H9 (cell line): ENCODE data around the gene ATP6V0B. TPM values are rescaled to one million over a fixed set of nuclear protein-coding genes. Genes with fewer than 3 reads are reported as not detected.

Source experiments
- DNase-seq: peaks from one replicate; pipeline ENCODE4 v3.0.0-alpha.2; 2017
- H2AFZ ChIP-seq: one replicate; pipeline ENCODE4 v1.6.1; 2013; ENCODE audit warnings: mild to moderate bottlenecking, low read length, control low read depth, moderate library complexity
- H2AK5ac ChIP-seq: 2 replicates; pipeline ENCODE4 v1.6.1; 2013; ENCODE audit warnings: low read length, control low read depth, mixed read lengths; ENCODE audit not compliant: insufficient read length
- H2BK120ac ChIP-seq: one replicate; pipeline ENCODE4 v1.6.1; 2013; ENCODE audit warnings: low read depth, mild to moderate bottlenecking, low read length, control low read depth, inconsistent platforms; ENCODE audit not compliant: poor library complexity, severe bottlenecking
- H2BK12ac ChIP-seq: 2 replicates; pipeline ENCODE4 v1.6.1; 2013; ENCODE audit warnings: low read length, control low read depth, mixed read lengths, low read depth; ENCODE audit not compliant: insufficient read length
- H2BK15ac ChIP-seq: 2 replicates; pipeline ENCODE4 v1.6.1; 2013; ENCODE audit warnings: low read depth, low read length, control low read depth
- H2BK20ac ChIP-seq: one replicate; pipeline ENCODE4 v1.6.1; 2013; ENCODE audit warnings: low read depth, mild to moderate bottlenecking, low read length, control low read depth, inconsistent platforms; ENCODE audit not compliant: poor library complexity, severe bottlenecking
- H2BK5ac ChIP-seq: 2 replicates; pipeline ENCODE4 v1.6.1; 2013; ENCODE audit warnings: low read length, control low read depth, mixed read lengths; ENCODE audit not compliant: insufficient read length
- H3K14ac ChIP-seq: 2 replicates; pipeline ENCODE4 v1.6.1; 2013; ENCODE audit warnings: low read length, control low read depth; ENCODE audit not compliant: insufficient read depth
- H3K18ac ChIP-seq: 2 replicates; pipeline ENCODE4 v1.6.1; 2013; ENCODE audit warnings: low read depth, mild to moderate bottlenecking, mixed read lengths, low read length, control low read depth; ENCODE audit not compliant: insufficient read length
- H3K23ac ChIP-seq: 2 replicates; pipeline ENCODE4 v1.6.1; 2013; ENCODE audit warnings: low read length, control low read depth, mixed read lengths, low read depth; ENCODE audit not compliant: insufficient read length
- H3K23me2 ChIP-seq: 2 replicates; pipeline ENCODE4 v1.6.1; 2013; ENCODE audit warnings: low read depth, mild to moderate bottlenecking, mixed read lengths, low read length, control low read depth; ENCODE audit not compliant: insufficient read length, poor library complexity, severe bottlenecking
- H3K27ac ChIP-seq: 2 replicates; pipeline ENCODE4 v1.5.1; 2013; ENCODE audit warnings: low read length, control low read depth, mixed read lengths, low read depth; ENCODE audit not compliant: insufficient read length
- H3K27me3 ChIP-seq: 2 replicates; pipeline ENCODE4 v1.6.1; 2013; ENCODE audit warnings: low read length, control low read depth, inconsistent platforms; ENCODE audit not compliant: insufficient read depth
- H3K4ac ChIP-seq: 2 replicates; pipeline ENCODE4 v1.6.1; 2013; ENCODE audit warnings: low read depth, mild to moderate bottlenecking, control low read depth, inconsistent platforms, low read length, moderate library complexity
- H3K4me1 ChIP-seq: 2 replicates; pipeline ENCODE4 v1.6.1; 2013; ENCODE audit warnings: low read length, control low read depth, inconsistent platforms; ENCODE audit not compliant: insufficient read depth
- H3K4me2 ChIP-seq: 2 replicates; pipeline ENCODE4 v1.6.1; 2013; ENCODE audit warnings: low read length, control low read depth, mixed read lengths; ENCODE audit not compliant: insufficient read length, insufficient read depth
- H3K56ac ChIP-seq: 2 replicates; pipeline ENCODE4 v1.6.1; 2013; ENCODE audit warnings: low read depth, mild to moderate bottlenecking, mixed read lengths, low read length, control low read depth; ENCODE audit not compliant: insufficient read length
- H3K79me1 ChIP-seq: 2 replicates; pipeline ENCODE4 v1.6.1; 2013; ENCODE audit warnings: low read depth, mild to moderate bottlenecking, moderate library complexity, low read length, control low read depth, inconsistent platforms; ENCODE audit not compliant: insufficient read depth, poor library complexity, severe bottlenecking
- H3K79me2 ChIP-seq: 2 replicates; pipeline ENCODE4 v1.6.1; 2013; ENCODE audit warnings: low read length, control low read depth, inconsistent platforms; ENCODE audit not compliant: insufficient read depth
- H3K9ac ChIP-seq: 2 replicates; pipeline ENCODE4 v1.6.1; 2013; ENCODE audit warnings: low read length, control low read depth, mixed read lengths; ENCODE audit not compliant: insufficient read length; ENCODE audit errors: extremely low read depth
- H3K9me3 ChIP-seq: one replicate; pipeline ENCODE4 v1.6.1; 2013; ENCODE audit warnings: low read depth, low read length, inconsistent platforms; ENCODE audit not compliant: control insufficient read depth
- H3T11ph ChIP-seq: one replicate; pipeline ENCODE4 v1.6.1; 2013; ENCODE audit warnings: mild to moderate bottlenecking, low read length, control low read depth, inconsistent platforms
- H4K20me1 ChIP-seq: one replicate; pipeline ENCODE4 v1.6.1; 2013; ENCODE audit not compliant: control insufficient read depth, insufficient read length, insufficient read depth
- H4K5ac ChIP-seq: 2 replicates; pipeline ENCODE4 v1.6.1; 2013; ENCODE audit warnings: low read depth, mild to moderate bottlenecking, mixed read lengths, low read length, control low read depth; ENCODE audit not compliant: insufficient read length
- H4K8ac ChIP-seq: replicated peaks from 2 replicates; pipeline ENCODE4 v1.6.1; 2013; ENCODE audit warnings: low read length, control low read depth, mixed read lengths, low read depth; ENCODE audit not compliant: insufficient read length
- H4K91ac ChIP-seq: 2 replicates; pipeline ENCODE4 v1.6.1; 2013; ENCODE audit warnings: low read depth, mild to moderate bottlenecking, moderate library complexity, mixed read lengths, low read length, control low read depth; ENCODE audit not compliant: insufficient read length
- H3K27ac Mint-ChIP-seq, 3 experiments: 2 replicates in 2 of 3; 3 replicates in 1 of 3; pipeline ENCODE4 v1.8.0; 2020 to 2021; ENCODE audit warnings: mixed read lengths in 3 of 3, mild to moderate bottlenecking in 1 of 3, moderate library complexity in 1 of 3
- H3K27me3 Mint-ChIP-seq: 2 replicates; pipeline ENCODE4 v1.8.0; 2021; ENCODE audit warnings: low read depth, mild to moderate bottlenecking, moderate library complexity, mixed read lengths
- H3K36me3 Mint-ChIP-seq, 3 experiments: 2 replicates in 2 of 3; 3 replicates in 1 of 3; pipeline ENCODE4 v1.8.0; 2020 to 2021; ENCODE audit warnings: low read depth in 3 of 3, mixed read lengths in 3 of 3; ENCODE audit not compliant: insufficient read depth in 1 of 3
- H3K4me1 Mint-ChIP-seq, 2 experiments: 2 replicates each; pipeline ENCODE4 v1.8.0; 2020; ENCODE audit warnings: mixed read lengths in 2 of 2
- H3K4me3 Mint-ChIP-seq, 2 experiments: 2 replicates in 1 of 2; 3 replicates in 1 of 2; pipeline ENCODE4 v1.8.0; 2020 to 2021; ENCODE audit warnings: mild to moderate bottlenecking in 2 of 2, mixed read lengths in 2 of 2, moderate library complexity in 1 of 2
- H3K9me3 Mint-ChIP-seq, 2 experiments: 2 replicates in 1 of 2; 3 replicates in 1 of 2; pipeline ENCODE4 v1.8.0; 2020; ENCODE audit warnings: mild to moderate bottlenecking in 2 of 2, mixed read lengths in 2 of 2, moderate library complexity in 1 of 2
- CTCF ChIP-seq: fragments of 200-600 bp; sonication (generic); conservative IDR thresholded peaks from 3 replicates; pipeline ENCODE4 v1.8.0; 2021; ENCODE audit warnings: antibody characterized with exemption, mild to moderate bottlenecking
- WGBS: extraction: QIAGEN DNeasy Blood & Tissue Kit; methylation state at CpG from one replicate; pipeline ENCODE4 v1.1.7; 2013; ENCODE audit warnings: missing lambda C conversion rate, low lambda C conversion rate, mixed read lengths; ENCODE audit not compliant: insufficient read length; ENCODE audit errors: extremely low coverage; 5-methylcytosine and 5-hydroxymethylcytosine counted together
- total RNA-seq: library from RNA; stranded (reverse); gene quantifications from 2 replicates; pipeline ENCODE4 v1.2.1, GENCODE V29; 2021

The ATP6V0B gene
- total RNA-seq, 1 experiment from 2014 or later: 131 TPM

GRCh38 chr1:43987159-43987902 is 12.6 kb downstream of the ATP6V0B start:
- no peak overlapping the region for H3K27ac ChIP-seq
- no peak overlapping the region for H2BK5ac ChIP-seq
- H4K20me1 ChIP-seq: no peaks in the 10 kb centered on the region
- no peak overlapping the region for H2BK15ac ChIP-seq
- no peak overlapping the region for H4K91ac ChIP-seq
- no peak overlapping the region for H3K56ac ChIP-seq
- no peak overlapping the region for H3K4me2 ChIP-seq
- H3T11ph ChIP-seq: no peak overlapping the region
- Mint-ChIP-seq H3K4me3 (no peak overlapping the region), H3K36me3 (peaks cover 13 to 46% (median 36%) of the 10 kb centered on the region in 3 experiments; a peak in 6 of 7 replicates), H3K9me3 (no peaks in the 10 kb centered on the region), H3K27ac (no peak overlapping the region; a peak in 1 of 7 replicates), H3K4me1 (peaks cover 6 to 8% of the 10 kb centered on the region in 2 experiments), H3K27me3 (peaks cover 3% of the 10 kb centered on the region)
- WGBS: no CpG with 5 or more reads among the region's 6 CpGs
- H3K9ac ChIP-seq: no peak overlapping the region
- no peaks in the 10 kb centered on the region; the same call in 1 of the 2 replicates for H3K79me2 ChIP-seq
- no peak overlapping the region for H4K5ac ChIP-seq
- no peak overlapping the region for H2AK5ac ChIP-seq
- no peak overlapping the region for H4K8ac ChIP-seq
- DNase-seq: no peak
- peaks cover 10% of the 10 kb centered on the region for H3K23me2 ChIP-seq
- H3K4ac ChIP-seq: no peak overlapping the region
- H2BK120ac ChIP-seq: no peak overlapping the region
- H2AFZ ChIP-seq: no peak overlapping the region
- no peak overlapping the region for H3K18ac ChIP-seq
- no peaks in the 10 kb centered on the region for H3K79me1 ChIP-seq
- H2BK20ac ChIP-seq: no peak overlapping the region
- no peaks in the 10 kb centered on the region for H3K9me3 ChIP-seq
- no peak overlapping the region for H3K23ac ChIP-seq
- TF ChIP-seq CTCF: no peak
- no peaks in the 10 kb centered on the region for H3K4me1 ChIP-seq
- H3K14ac ChIP-seq: no peak overlapping the region
- H3K27me3 ChIP-seq: no peaks in the 10 kb centered on the region
- no peak overlapping the region for H2BK12ac ChIP-seq
